D341Med (cell line): ENCODE measurements around the gene SH2B2.
A peak's percentile ranks its signal among the peaks of the same experiment; 100 is the strongest.

Source experiments
- DNase-seq: peaks from one replicate; pipeline ENCODE4 v3.0.0; 2012; ENCODE audit warnings: low spot score

SH2B2 gene

DNA sequence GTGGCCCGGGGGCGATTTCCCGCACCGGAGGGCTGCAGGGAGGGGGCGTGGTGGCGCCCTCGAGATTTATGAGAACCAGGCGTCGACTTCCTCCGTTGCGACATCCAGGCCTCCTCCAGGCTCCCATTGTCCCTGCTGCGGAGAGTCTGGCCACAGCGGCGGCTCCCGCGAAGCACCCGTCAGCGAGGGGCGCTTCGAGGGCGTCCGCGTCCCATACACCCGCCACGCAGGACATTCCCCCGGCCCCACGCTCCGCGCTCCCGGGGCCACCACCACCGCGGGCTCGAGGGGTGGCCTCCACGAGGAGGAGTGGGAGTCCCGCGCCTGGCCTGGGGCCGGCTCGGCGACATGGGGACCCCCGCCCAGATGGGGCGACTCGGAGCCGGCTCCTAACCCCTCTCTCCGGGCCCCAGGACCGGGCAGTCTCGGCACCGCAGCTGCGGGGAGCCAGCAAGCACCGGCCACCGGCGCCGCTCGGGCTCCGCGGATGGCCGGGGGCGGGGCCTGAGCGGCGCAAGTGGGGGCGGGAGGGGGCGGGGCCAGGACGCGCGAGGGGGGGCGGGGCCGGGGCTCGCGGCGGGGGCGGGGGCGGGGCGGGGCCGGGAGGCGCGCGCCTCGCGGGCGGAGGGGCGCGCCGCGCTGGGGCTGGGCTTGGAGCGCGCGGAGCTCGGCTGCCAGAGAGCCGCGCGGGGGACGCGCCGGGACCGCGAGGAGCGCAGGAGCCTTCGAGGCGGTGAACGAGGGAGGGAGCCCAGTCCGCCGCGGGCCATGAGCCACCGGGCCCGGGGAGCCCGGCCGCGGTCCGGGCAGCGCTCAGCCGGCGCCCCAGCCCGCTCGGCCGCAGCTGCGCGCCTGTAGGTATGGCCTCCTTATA is at the start of gene SH2B2:
Gene SH2B2 (plus strand): TSS at position 632 of the 874 bp plus-strand sequence. CDS start 13,683 bp downstream, outside the sequence.
- DNase-seq: peak; percentile 96

- DNase-seq: no peak
Measured at GRCh38 chr7:102239206-102239820, 47.4 kb upstream of the SH2B2 start.

- no peak for DNase-seq
Measured at GRCh38 chr7:102241431-102241830, 45.2 kb upstream of the SH2B2 start.

DNA sequence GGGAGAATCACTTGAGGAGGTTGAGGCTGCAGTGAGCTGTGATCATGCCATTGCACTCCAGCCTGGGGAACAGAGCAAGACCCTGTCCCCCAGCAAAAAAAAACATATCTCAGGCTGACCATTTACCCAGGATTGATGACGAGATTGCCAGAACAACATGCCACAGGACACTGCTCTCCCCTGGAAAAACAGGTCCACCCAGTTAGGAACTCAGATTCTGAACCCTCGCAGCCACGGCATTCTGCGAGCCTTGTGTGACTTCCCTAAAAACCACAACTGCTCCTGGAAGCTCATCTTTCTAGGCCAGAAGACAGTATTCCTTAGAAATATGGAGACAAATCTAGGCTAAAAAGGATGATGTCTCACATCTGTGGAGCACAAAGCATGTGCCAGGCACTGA is 42.1 kb upstream of the SH2B2 start:
- DNase-seq: no peak

DNA sequence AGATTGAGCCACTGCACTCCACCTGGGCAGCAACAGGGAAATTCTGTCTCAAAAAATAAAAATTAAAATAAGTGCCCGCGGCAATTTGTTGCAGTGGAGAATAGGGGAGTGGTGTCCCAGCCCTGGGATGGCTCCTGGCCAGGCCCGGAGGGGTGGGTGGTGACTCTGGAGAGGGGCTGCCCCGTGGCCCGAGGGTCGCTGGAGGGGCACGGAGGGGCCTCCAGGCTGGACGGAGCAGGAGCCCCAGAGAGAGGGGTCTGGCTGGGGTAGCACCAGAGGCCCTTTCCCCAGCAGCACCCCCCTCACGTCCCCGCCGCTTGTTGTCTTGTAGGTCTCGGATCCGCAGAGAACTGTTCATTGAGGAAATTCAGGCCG is 38.6 kb upstream of the SH2B2 start:
- no peak for DNase-seq

DNA sequence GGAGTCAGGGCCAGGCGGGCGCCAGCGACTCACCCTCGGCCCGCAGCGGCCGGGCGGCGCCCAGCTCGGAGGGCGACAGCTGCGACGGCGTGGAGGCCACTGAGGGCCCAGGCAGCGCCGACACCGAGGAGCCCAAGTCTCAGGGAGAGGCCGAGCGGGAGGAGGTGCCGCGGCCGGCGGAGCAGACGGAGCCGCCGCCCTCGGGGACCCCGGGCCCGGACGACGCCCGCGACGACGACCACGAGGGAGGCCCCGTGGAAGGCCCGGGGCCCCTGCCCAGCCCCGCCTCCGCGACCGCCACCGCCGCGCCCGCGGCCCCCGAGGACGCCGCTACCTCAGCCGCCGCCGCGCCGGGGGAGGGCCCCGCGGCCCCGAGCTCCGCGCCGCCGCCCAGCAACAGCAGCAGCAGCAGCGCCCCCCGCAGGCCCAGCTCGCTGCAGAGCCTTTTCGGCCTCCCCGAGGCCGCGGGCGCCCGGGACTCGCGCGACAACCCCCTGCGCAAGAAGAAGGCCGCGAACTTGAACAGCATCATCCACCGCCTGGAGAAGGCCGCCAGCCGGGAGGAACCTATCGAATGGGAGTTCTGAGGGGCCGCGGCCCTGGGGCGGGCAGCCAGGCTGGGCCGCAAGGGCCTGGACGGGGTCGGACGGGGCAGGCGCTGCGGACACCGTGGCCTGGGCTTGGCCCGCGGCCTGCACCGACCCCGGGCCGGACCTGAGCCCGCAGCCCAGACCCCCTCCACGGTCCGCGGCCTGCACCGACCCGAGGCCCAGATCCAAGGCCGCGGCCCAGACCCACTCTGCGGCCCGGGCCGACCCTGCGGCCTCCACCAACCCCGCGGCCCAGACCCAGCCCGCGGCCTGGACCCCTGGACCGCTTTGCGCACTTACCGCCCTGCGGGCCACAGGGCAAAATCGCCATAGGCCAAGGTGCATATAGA is 37.9 kb upstream of the SH2B2 start:
- DNase-seq: no peak

GRCh38 chr7:102251531-102252365 is 34.9 kb upstream of the SH2B2 start:
- peak; percentile 27 for DNase-seq

DNA sequence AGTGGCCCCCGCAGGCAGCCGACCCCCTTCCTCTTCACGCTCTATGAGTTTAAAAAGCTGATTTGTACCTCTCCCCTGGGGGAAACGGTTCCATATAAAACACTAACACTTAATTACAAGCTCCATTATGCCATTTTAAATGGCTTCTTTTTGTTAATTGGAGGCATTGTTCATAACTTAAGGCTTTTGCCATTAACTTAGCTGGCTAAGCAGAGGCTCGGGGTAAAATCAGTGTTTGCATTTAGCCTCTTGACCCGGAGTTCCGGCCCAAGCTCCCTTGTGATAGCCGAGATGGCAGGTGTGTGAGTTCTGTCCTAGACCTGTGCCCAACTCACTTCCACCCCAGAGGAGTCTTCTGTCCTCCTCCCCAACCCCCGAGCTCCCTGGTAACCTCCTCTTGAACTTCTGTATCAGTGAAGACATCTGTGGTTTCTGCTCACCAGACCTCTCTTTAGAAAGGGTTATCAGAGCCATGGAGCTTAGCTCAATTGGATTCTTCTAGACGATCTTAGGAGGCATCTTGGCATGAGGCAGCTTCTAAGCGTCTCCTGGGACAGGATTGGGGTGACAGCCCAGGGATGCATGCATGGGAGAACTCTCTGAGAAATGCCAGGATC is 34.2 kb upstream of the SH2B2 start:
- DNase-seq: no peak

GRCh38 chr7:102253066-102253972 is 33.3 kb upstream of the SH2B2 start:
- peak; percentile 24 for DNase-seq

DNA sequence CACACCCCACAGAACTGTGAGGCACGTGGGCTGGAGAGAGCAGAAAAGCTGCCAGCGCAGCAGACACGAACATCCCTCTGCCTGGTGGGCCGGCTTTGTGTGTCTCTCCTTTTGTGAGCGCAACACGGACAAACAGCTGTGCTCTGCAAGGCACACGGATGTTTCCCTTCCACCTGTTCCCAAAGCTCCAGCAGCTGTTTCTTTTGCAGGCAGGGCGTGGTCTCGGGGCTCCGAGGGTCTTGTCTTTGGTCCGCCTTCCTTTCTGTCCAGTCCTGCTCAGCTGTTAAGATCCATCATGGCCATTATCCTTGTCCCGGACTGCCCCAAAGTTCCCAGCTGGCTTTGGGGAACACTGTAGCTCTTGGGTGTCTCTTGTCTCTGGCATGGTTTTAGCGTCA is 32.7 kb upstream of the SH2B2 start:
- DNase-seq: peak; percentile 22

GRCh38 chr7:102254521-102254920 is 32.1 kb upstream of the SH2B2 start:
- no peak for DNase-seq

- DNase-seq: no peak
Measured at GRCh38 chr7:102255501-102255900, 31.2 kb upstream of the SH2B2 start.

DNA sequence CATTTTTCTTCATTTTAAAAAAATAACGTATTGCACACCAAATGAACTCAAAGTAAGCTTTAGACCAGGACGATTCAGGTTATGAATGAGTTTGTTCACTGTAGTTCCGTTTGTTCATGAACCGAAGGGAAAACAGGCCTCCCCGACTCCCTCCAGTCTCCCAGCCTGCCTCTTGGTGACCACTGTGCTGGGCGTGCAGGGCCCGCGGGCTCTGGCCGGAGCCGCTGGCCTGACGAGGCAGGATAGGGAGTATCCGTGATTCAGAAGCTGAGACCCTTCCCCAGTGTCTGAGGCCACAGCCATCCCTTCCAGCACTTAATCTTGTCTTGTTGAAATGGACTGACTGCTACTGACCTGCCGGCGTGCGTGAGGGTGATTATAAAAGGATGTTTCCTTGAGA is 30.8 kb upstream of the SH2B2 start:
- no peak for DNase-seq

DNA sequence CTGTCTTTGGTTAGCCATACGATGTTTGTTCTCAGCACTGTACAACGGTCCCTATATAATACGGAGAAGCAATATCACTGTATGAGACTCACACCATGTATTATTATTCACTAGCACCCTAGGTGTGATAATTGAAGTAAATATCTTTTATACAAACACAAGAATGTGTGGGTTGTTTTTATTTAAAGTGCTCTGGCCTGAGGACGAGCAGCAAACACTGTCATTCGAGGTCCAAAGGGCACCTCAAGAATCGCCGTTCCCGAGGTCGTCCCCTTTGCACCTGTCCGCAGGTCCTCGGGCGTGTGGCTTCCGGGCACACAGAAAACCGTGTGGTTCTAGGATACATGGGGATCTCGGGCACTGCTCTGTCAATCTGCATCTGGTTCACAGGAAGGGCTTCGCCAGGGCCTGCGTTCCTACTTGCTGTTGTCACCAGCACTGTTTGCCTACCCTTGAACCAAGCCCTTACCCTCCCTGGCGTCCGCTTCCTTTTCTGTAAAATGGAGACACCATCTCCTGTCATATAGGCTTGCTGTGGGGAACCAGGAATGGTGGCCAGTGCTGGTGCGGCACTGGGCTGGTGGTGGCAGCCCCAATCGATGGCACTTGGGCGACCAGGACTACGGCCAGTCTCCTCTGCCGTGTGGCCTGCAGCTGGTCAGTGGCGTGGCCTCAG is 28.5 kb upstream of the SH2B2 start:
- DNase-seq: no peak

GRCh38 chr7:102258749-102259107 is 27.9 kb upstream of the SH2B2 start:
- DNase-seq: no peak

DNA sequence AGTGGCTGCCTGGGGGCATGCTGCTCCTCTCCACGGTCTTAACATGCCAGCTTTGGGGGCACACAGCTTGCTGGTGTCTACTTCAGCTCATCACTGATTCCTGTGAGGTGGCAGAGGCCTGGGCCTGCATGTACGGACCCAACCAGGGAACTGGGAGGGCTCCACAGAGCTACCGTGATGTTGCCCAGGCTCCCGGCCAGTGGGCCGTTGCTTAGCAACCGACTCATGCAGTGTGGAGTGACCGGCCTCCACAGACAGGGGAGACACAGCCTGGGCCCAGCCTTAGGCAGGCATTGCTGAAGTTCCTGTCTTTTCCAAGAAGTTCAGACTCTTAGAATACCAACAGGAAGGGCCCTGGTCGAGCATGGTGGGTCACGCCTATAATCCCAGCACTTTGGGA is 25.8 kb upstream of the SH2B2 start:
- DNase-seq: no peak

DNA sequence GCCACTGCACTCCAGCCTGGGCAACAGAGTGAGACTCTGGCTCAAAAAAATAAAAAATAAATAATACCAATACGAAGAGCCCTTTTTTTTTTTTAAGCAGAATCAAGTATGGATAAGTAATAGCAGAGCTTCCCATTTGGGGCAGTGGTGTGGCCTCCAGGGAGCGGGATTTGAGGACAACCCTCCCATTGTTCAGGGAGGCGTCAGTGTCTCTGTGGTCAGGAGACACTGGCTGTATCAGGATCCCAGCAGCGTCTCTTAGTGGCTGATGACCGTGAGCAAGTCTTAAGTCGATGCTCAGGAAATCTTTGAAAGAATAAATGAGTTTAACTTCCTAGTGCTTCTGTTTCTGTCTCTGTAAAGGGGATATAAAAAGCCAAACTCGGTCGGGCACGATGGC is 25.2 kb upstream of the SH2B2 start:
- DNase-seq: no peak

DNA sequence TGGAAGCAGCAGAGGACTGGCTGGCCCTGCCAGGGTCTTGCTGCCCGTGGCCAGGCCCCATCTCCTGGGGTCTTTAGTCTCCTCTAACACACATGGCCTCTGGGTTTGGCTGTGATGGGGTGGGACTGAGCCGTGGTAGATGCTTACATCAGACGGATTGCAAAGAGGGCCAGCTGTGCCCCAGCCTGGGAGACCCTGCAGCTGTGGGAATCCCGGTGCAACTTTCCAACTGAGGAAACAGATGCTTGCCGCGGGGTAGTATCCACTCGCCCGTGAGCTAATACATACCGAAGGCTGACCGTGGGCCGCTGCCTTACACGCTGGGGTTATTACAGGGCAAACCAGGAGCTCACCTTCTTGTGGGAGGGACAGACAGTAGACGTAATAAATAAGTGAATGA is 24.1 kb upstream of the SH2B2 start:
- no peak for DNase-seq

DNA sequence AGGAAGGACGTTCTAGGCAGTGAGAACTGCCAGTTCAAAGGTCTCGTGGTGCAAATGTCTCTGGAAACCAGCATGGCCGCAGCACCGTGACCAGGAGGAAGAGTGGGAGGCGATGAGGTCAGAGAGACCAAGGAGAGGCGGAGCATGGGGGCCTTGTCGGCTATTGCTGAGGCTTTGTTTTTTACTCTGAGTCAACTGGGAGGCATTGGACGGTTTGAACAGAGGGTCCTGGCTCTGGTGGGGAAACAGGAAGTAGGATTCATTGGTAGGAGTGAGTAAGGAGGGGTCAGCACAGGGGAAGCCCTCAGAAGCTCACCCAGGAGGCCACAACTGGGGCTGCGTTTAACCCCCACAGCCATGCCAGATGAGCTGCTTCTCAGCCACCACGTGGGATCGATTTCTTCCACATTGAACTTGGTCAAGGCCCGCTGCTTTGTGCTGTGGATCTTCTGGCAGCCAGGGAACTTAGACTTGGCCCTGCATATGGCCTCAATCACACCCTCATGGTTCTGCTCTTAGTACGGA is 22.2 kb upstream of the SH2B2 start:
- no peak for DNase-seq
